Stimulated activated naive CD8-positive, alpha-beta T cell treated with anti-CD3 and anti-CD28 coated beads, Interleukin-15, Interleukin-2, amounts not matched to agents 100 ng/mL and 50 ng/mL, for 24 hours (primary cell): ENCODE results near the gene ATG5.

Source experiments
- H3K27ac Mint-ChIP-seq: one replicate; pipeline ENCODE4 v1.8.0; 2021; ENCODE audit warnings: mild to moderate bottlenecking, mixed read lengths
- H3K27me3 Mint-ChIP-seq: one replicate; pipeline ENCODE4 v1.8.0; 2021; ENCODE audit warnings: mixed read lengths
- H3K36me3 Mint-ChIP-seq: one replicate; pipeline ENCODE4 v1.8.0; 2021; ENCODE audit warnings: low read depth, mixed read lengths
- H3K4me1 Mint-ChIP-seq: one replicate; pipeline ENCODE4 v1.8.0; 2021; ENCODE audit warnings: low read depth, mixed read lengths
- H3K4me3 Mint-ChIP-seq: one replicate; pipeline ENCODE4 v1.8.0; 2021; ENCODE audit warnings: mild to moderate bottlenecking, mixed read lengths
- H3K9me3 Mint-ChIP-seq: one replicate; pipeline ENCODE4 v1.8.0; 2021; ENCODE audit warnings: mixed read lengths

Gene ATG5

GRCh38 chr6:106324726-106325335 lies 729 bp downstream of the ATG5 start:
- Mint-ChIP-seq H3K9me3 (no peaks in the 10 kb centered on the region), H3K36me3 (peaks cover 22% of the 10 kb centered on the region), H3K27ac (peak overlapping the region; percentile 98), H3K27me3 (peaks cover 10% of the 10 kb centered on the region), H3K4me3 (peak overlapping the region; percentile 97), H3K4me1 (peaks cover 47% of the 10 kb centered on the region)

- Mint-ChIP-seq H3K27me3 (no peaks in the 10 kb centered on the region), H3K4me1 (peaks cover 58% of the 10 kb centered on the region), H3K9me3 (no peaks in the 10 kb centered on the region), H3K36me3 (peaks cover 22% of the 10 kb centered on the region), H3K27ac (no peak overlapping the region), H3K4me3 (no peak overlapping the region)
Measured at GRCh38 chr6:106321940-106322339, 3.6 kb downstream of the ATG5 start.

GRCh38 chr6:106318851-106319250 lies 6.7 kb downstream of the ATG5 start:
- no peaks in the 10 kb centered on the region for H3K9me3 Mint-ChIP-seq
- no peak overlapping the region for H3K4me3 Mint-ChIP-seq
- H3K27ac Mint-ChIP-seq = no peak overlapping the region
- peaks cover 50% of the 10 kb centered on the region for H3K4me1 Mint-ChIP-seq
- peaks cover 26% of the 10 kb centered on the region for H3K36me3 Mint-ChIP-seq
- no peaks in the 10 kb centered on the region for H3K27me3 Mint-ChIP-seq

GRCh38 chr6:106318061-106318460 lies 7.5 kb downstream of the ATG5 start:
- H3K4me3 Mint-ChIP-seq = no peak overlapping the region
- peaks cover 26% of the 10 kb centered on the region for H3K36me3 Mint-ChIP-seq
- no peak overlapping the region for H3K27ac Mint-ChIP-seq
- no peaks in the 10 kb centered on the region for H3K9me3 Mint-ChIP-seq
- H3K27me3 Mint-ChIP-seq = no peaks in the 10 kb centered on the region
- H3K4me1 Mint-ChIP-seq = peaks cover 49% of the 10 kb centered on the region

- H3K27ac Mint-ChIP-seq = peak overlapping the region; percentile 43
- H3K27me3 Mint-ChIP-seq = no peaks in the 10 kb centered on the region
- peaks cover 33% of the 10 kb centered on the region for H3K36me3 Mint-ChIP-seq
- no peaks in the 10 kb centered on the region for H3K9me3 Mint-ChIP-seq
- peaks cover 45% of the 10 kb centered on the region for H3K4me1 Mint-ChIP-seq
- no peak overlapping the region for H3K4me3 Mint-ChIP-seq
Measured at GRCh38 chr6:106316375-106316766, 9.2 kb downstream of the ATG5 start.

- H3K9me3 Mint-ChIP-seq = no peaks in the 10 kb centered on the region
- no peak overlapping the region for H3K4me3 Mint-ChIP-seq
- H3K36me3 Mint-ChIP-seq = peaks cover 37% of the 10 kb centered on the region
- no peaks in the 10 kb centered on the region for H3K27me3 Mint-ChIP-seq
- H3K27ac Mint-ChIP-seq = no peak overlapping the region
- peaks cover 48% of the 10 kb centered on the region for H3K4me1 Mint-ChIP-seq
Measured at GRCh38 chr6:106315765-106316374, 9.7 kb downstream of the ATG5 start.

- no peak overlapping the region for H3K4me3 Mint-ChIP-seq
- H3K27me3 Mint-ChIP-seq = no peaks in the 10 kb centered on the region
- no peak overlapping the region for H3K27ac Mint-ChIP-seq
- peaks cover 31% of the 10 kb centered on the region for H3K4me1 Mint-ChIP-seq
- H3K36me3 Mint-ChIP-seq = peaks cover 47% of the 10 kb centered on the region
- no peaks in the 10 kb centered on the region for H3K9me3 Mint-ChIP-seq
Measured at GRCh38 chr6:106309766-106310373, 15.7 kb downstream of the ATG5 start.

- no peak overlapping the region for H3K27ac Mint-ChIP-seq
- peaks cover 47% of the 10 kb centered on the region for H3K36me3 Mint-ChIP-seq
- no peak overlapping the region for H3K4me3 Mint-ChIP-seq
- H3K4me1 Mint-ChIP-seq = peaks cover 31% of the 10 kb centered on the region
- H3K9me3 Mint-ChIP-seq = no peaks in the 10 kb centered on the region
- no peaks in the 10 kb centered on the region for H3K27me3 Mint-ChIP-seq
Measured at GRCh38 chr6:106308985-106309384, 16.6 kb downstream of the ATG5 start.

- H3K27me3 Mint-ChIP-seq = no peaks in the 10 kb centered on the region
- no peak overlapping the region for H3K4me3 Mint-ChIP-seq
- H3K4me1 Mint-ChIP-seq = peaks cover 11% of the 10 kb centered on the region
- H3K36me3 Mint-ChIP-seq = peaks cover 24% of the 10 kb centered on the region
- no peak overlapping the region for H3K27ac Mint-ChIP-seq
- no peaks in the 10 kb centered on the region for H3K9me3 Mint-ChIP-seq
Measured at GRCh38 chr6:106305740-106306139, 19.8 kb downstream of the ATG5 start.

- Mint-ChIP-seq H3K36me3 (peaks cover 15% of the 10 kb centered on the region), H3K9me3 (no peaks in the 10 kb centered on the region), H3K4me3 (no peak overlapping the region), H3K27me3 (no peaks in the 10 kb centered on the region), H3K27ac (no peak overlapping the region), H3K4me1 (peaks cover 2% of the 10 kb centered on the region)
Measured at GRCh38 chr6:106300944-106301343, 24.6 kb downstream of the ATG5 start.

- Mint-ChIP-seq H3K27me3 (no peaks in the 10 kb centered on the region), H3K36me3 (peaks cover 9% of the 10 kb centered on the region), H3K9me3 (no peaks in the 10 kb centered on the region), H3K4me3 (no peak overlapping the region), H3K4me1 (peaks cover 2% of the 10 kb centered on the region), H3K27ac (no peak overlapping the region)
Measured at GRCh38 chr6:106300020-106300780, 25.4 kb downstream of the ATG5 start.

GRCh38 chr6:106293116-106293515 lies 32.4 kb downstream of the ATG5 start:
- Mint-ChIP-seq H3K4me1 (peaks cover 7% of the 10 kb centered on the region), H3K27me3 (no peaks in the 10 kb centered on the region)

GRCh38 chr6:106290954-106291353 lies 34.6 kb downstream of the ATG5 start:
- Mint-ChIP-seq H3K36me3 (peaks cover 48% of the 10 kb centered on the region), H3K27me3 (no peaks in the 10 kb centered on the region), H3K4me1 (peaks cover 7% of the 10 kb centered on the region), H3K4me3 (no peak overlapping the region), H3K9me3 (peaks cover 9% of the 10 kb centered on the region), H3K27ac (no peak overlapping the region)

More at GRCh38 chr6:106293116-106293515, 32.4 kb downstream of the ATG5 start:
- Mint-ChIP-seq H3K27ac (no peak overlapping the region), H3K9me3 (peaks cover 9% of the 10 kb centered on the region), H3K4me3 (no peak overlapping the region), H3K36me3 (peaks cover 33% of the 10 kb centered on the region)

GRCh38 chr6:106290032-106290431 lies 35.5 kb downstream of the ATG5 start:
- H3K4me1 Mint-ChIP-seq = peaks cover 7% of the 10 kb centered on the region
- peaks cover 9% of the 10 kb centered on the region for H3K9me3 Mint-ChIP-seq
- no peak overlapping the region for H3K4me3 Mint-ChIP-seq
- no peak overlapping the region for H3K27ac Mint-ChIP-seq
- peaks cover 51% of the 10 kb centered on the region for H3K36me3 Mint-ChIP-seq
- no peaks in the 10 kb centered on the region for H3K27me3 Mint-ChIP-seq

- Mint-ChIP-seq H3K36me3 (peaks cover 44% of the 10 kb centered on the region), H3K4me3 (no peak overlapping the region), H3K27ac (no peak overlapping the region), H3K4me1 (peaks cover 12% of the 10 kb centered on the region), H3K27me3 (no peaks in the 10 kb centered on the region), H3K9me3 (peaks cover 9% of the 10 kb centered on the region)
Measured at GRCh38 chr6:106287215-106287614, 38.3 kb downstream of the ATG5 start.
